NCI-H446 (cell line): ENCODE measurements around the gene TLCD1.

Experiments used
- DNase-seq, 2 experiments: peaks; one replicate each; lab custom pipeline; 2025; lab: John Stamatoyannopoulos, UW

The TLCD1 gene

GRCh38 chr17:28686296-28686695 is 39.7 kb downstream of the TLCD1 start:
- DNase-seq, result no peak

DNA sequence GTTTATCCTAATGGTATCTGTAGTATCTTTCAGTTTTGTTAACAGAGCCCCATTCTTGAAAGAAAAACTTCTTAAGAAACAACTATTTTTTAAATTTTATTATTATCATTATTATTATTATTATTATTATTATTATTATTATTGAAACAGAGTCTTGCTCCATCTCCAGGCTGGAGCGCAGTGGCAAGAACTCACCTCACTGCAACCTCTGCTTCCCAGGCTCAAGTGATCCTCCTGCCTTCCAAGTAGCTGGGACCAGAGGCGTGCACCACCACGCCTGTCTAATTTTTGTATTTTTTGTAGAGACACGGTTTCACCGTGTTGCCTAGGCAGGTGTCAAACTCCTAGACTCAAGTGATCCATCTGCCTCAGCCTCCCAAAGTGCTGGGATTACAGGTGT is 40.7 kb downstream of the TLCD1 start:
- no peak for DNase-seq

- DNase-seq, result no peak
Measured at GRCh38 chr17:28684963-28685362, 41.1 kb downstream of the TLCD1 start.

GRCh38 chr17:28682655-28683054 is 43.4 kb downstream of the TLCD1 start:
- DNase-seq, result no peak

DNA sequence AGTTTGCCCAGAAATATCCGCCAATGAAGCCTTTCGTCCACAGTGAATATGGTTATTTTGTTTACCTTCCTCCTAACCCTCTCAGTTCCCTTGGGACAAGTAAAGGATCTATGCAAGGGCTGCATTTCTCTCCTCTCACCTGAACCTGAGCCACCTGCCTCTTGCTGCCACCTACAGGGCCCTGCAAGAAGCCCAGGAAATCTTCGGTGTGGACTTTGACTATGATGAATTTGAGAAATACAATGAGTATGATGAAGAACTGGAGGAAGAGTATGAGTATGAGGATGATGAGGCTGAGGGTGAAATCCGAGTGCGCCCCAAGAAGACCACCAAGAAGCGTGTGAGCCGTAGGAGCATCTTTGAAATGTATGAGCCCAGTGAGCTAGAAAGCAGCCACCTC is 50.1 kb downstream of the TLCD1 start:
- DNase-seq, result no peak

DNA sequence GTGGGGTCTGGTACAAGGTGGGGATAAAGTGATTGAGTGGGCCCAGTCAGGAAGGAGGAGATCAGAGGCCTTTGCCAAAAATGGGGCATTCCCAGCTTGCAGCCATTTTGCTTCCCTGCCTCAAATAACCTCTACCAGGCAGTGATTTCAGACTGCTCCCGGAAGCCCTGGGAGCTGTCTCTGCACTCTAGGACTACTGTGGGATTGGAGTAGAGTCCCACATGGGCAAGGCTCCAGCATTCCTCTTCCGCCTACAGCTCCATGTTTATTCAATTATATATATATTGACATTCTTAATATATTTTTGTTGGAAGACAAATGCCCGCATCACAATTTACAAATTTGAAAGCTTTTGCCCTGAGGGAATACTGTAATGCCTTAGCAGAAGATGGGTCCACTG is 50.5 kb downstream of the TLCD1 start:
- no peak for DNase-seq
